Stimulated activated naive CD8-positive, alpha-beta T cell treated with anti-CD3 and anti-CD28 coated beads, Interleukin-15, Interleukin-2, amounts not matched to agents 100 ng/mL and 50 ng/mL, for 24 hours (primary cell): Measurements from ENCODE around the gene FGA.

Source experiments
- H3K27ac Mint-ChIP-seq: one replicate; pipeline ENCODE4 v1.8.0; 2021; ENCODE audit warnings: mild to moderate bottlenecking, mixed read lengths
- H3K27me3 Mint-ChIP-seq: one replicate; pipeline ENCODE4 v1.8.0; 2021; ENCODE audit warnings: mixed read lengths
- H3K36me3 Mint-ChIP-seq: one replicate; pipeline ENCODE4 v1.8.0; 2021; ENCODE audit warnings: low read depth, mixed read lengths
- H3K4me1 Mint-ChIP-seq: one replicate; pipeline ENCODE4 v1.8.0; 2021; ENCODE audit warnings: low read depth, mixed read lengths
- H3K4me3 Mint-ChIP-seq: one replicate; pipeline ENCODE4 v1.8.0; 2021; ENCODE audit warnings: mild to moderate bottlenecking, mixed read lengths
- H3K9me3 Mint-ChIP-seq: one replicate; pipeline ENCODE4 v1.8.0; 2021; ENCODE audit warnings: mixed read lengths

Gene FGA

DNA sequence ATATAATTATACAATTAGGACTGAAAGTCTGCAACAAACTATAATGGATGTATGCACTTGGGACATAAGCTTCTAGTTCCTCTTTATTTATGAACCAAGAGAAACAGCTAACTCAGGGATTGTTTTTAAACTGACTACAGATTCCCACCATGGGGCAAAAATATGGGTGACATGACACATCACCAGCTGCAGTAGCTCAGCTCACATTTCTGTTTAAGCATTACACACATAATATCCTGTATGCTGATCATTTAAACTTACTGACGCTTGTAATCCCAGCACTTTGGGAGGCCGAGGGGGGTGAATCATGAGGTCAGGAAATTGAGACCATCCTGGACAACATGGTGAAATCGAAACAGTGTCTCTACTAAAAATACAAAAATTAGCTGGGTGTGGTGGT is 16.2 kb downstream of the FGA start:
- Mint-ChIP-seq H3K27ac (no peak overlapping the region), H3K9me3 (no peaks in the 10 kb centered on the region), H3K36me3 (no peaks in the 10 kb centered on the region), H3K4me1 (no peaks in the 10 kb centered on the region), H3K27me3 (peaks cover 24% of the 10 kb centered on the region), H3K4me3 (no peak overlapping the region)

DNA sequence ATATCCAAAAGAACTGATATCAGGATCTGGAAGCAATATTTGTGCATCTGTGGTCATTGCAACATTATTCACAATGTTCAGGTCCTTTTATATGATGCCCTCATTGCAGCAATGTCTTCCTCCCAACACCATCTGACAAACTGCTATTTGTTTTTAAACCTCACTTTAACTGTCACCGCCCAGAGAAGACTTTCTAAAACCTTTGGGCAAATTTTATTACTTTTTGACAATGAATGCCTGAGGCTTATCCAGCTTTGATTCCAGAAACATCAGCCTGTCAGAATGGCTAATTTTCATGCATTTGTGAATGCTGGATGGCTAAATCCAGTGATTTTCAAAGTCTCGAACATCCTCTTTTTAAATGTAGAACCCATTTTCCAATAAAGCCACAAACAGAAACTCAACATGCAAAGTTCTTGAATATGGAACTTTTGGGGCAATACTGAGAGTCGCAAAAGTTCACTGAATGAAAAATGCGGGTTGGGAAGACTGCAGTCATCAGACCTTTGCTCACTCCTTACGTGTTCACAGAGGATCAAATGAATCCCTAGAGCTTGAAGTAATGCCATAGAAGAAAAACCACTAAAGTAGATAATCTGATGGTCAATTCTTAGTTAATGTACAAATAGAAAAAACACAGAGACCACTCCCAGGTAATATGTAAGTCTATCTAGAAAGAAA is 17.2 kb downstream of the FGA start:
- Mint-ChIP-seq H3K4me3 (no peak overlapping the region), H3K4me1 (no peaks in the 10 kb centered on the region), H3K9me3 (no peaks in the 10 kb centered on the region), H3K27ac (no peak overlapping the region), H3K36me3 (no peaks in the 10 kb centered on the region), H3K27me3 (peaks cover 19% of the 10 kb centered on the region)

DNA sequence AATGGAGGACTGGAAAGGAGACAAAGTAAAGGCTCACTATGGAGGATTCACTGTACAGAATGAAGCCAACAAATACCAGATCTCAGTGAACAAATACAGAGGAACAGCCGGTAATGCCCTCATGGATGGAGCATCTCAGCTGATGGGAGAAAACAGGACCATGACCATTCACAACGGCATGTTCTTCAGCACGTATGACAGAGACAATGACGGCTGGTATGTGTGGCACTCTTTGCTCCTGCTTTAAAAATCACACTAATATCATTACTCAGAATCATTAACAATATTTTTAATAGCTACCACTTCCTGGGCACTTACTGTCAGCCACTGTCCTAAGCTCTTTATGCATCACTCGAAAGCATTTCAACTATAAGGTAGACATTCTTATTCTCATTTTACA is 21.0 kb downstream of the FGA start:
- Mint-ChIP-seq H3K27ac (no peak overlapping the region), H3K36me3 (no peaks in the 10 kb centered on the region), H3K27me3 (peaks cover 3% of the 10 kb centered on the region), H3K4me3 (no peak overlapping the region), H3K9me3 (no peaks in the 10 kb centered on the region), H3K4me1 (no peaks in the 10 kb centered on the region)

GRCh38 chr4:154569028-154569427 is 21.5 kb downstream of the FGA start:
- Mint-ChIP-seq H3K4me3 (no peak overlapping the region), H3K36me3 (no peaks in the 10 kb centered on the region), H3K4me1 (no peaks in the 10 kb centered on the region), H3K9me3 (no peaks in the 10 kb centered on the region), H3K27ac (no peak overlapping the region), H3K27me3 (peaks cover 3% of the 10 kb centered on the region)

DNA sequence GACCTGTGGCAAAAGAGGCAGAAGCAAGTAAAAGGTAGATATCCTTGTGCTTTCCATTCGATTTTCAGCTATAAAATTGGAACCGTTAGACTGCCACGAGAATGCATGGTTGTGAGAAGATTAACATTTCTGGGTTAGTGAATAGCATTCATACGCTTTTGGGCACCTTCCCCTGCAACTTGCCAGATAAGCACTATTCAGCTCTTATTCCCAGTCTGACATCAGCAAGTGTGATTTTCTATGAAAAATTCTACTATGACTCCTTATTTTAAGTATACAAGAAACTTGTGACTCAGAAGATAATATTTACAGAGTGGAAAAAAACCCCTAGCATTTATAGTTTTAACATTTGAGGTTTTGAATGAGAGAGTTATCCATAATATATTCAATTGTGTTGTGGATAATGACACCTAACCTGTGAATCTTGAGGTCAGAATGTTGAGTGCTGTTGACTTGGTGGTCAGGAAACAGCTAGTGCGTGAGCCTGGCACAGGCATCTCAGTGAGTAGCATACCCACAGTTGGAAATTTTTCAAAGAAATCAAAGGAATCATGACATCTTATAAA is 23.8 kb downstream of the FGA start:
- no peaks in the 10 kb centered on the region for H3K9me3 Mint-ChIP-seq
- peaks cover 6% of the 10 kb centered on the region for H3K27me3 Mint-ChIP-seq
- H3K36me3 Mint-ChIP-seq, result no peaks in the 10 kb centered on the region
- H3K4me3 Mint-ChIP-seq, result no peak overlapping the region
- no peak overlapping the region for H3K27ac Mint-ChIP-seq
- H3K4me1 Mint-ChIP-seq, result no peaks in the 10 kb centered on the region

- no peak overlapping the region for H3K27ac Mint-ChIP-seq
- H3K9me3 Mint-ChIP-seq, result no peaks in the 10 kb centered on the region
- H3K4me3 Mint-ChIP-seq, result no peak overlapping the region
- peaks cover 10% of the 10 kb centered on the region for H3K27me3 Mint-ChIP-seq
- H3K36me3 Mint-ChIP-seq, result no peaks in the 10 kb centered on the region
- H3K4me1 Mint-ChIP-seq, result no peaks in the 10 kb centered on the region
These were observed 24.8 kb downstream of the FGA start for GRCh38 chr4:154565704-154566103.

GRCh38 chr4:154564311-154564710 is 26.2 kb downstream of the FGA start:
- H3K27ac Mint-ChIP-seq, result no peak overlapping the region
- no peaks in the 10 kb centered on the region for H3K9me3 Mint-ChIP-seq
- no peaks in the 10 kb centered on the region for H3K36me3 Mint-ChIP-seq
- peaks cover 12% of the 10 kb centered on the region for H3K27me3 Mint-ChIP-seq
- no peak overlapping the region for H3K4me3 Mint-ChIP-seq
- no peaks in the 10 kb centered on the region for H3K4me1 Mint-ChIP-seq

GRCh38 chr4:154562697-154563254 is 27.8 kb downstream of the FGA start, which contains the start of gene FGB:
TSS of gene FGB (plus strand) at chr4:154563011. CDS start at chr4:154563019, 8 bp downstream.
- H3K4me1 Mint-ChIP-seq, result no peaks in the 10 kb centered on the region
- peaks cover 15% of the 10 kb centered on the region for H3K27me3 Mint-ChIP-seq
- H3K27ac Mint-ChIP-seq, result no peak within 1 kb of the TSS
- no peak within 1 kb of the TSS for H3K4me3 Mint-ChIP-seq
- H3K36me3 Mint-ChIP-seq, result no peaks in the 10 kb centered on the region
- no peaks in the 10 kb centered on the region for H3K9me3 Mint-ChIP-seq

DNA sequence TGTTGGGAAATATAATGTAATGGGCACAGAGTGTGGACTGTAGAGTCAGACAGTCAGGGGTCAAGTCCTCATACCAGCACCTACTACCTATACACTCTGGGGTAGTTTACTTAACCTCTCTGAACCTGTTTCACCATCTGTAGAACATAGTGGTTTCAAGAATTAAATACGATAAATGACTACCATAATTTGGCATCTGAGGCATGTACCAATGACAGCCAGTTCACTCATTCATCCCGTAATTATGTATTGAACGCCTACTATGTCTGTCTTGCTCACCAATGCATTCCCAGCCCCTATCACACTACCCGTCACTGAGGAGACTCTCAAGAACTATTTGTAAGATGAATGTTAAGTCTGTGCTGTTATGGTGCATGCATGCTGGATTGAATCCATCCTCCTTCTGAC is 29.7 kb downstream of the FGA start:
- H3K27me3 Mint-ChIP-seq, result peaks cover 15% of the 10 kb centered on the region
- H3K36me3 Mint-ChIP-seq, result no peaks in the 10 kb centered on the region
- no peaks in the 10 kb centered on the region for H3K4me1 Mint-ChIP-seq
- H3K4me3 Mint-ChIP-seq, result no peak overlapping the region
- no peaks in the 10 kb centered on the region for H3K9me3 Mint-ChIP-seq
- H3K27ac Mint-ChIP-seq, result no peak overlapping the region

DNA sequence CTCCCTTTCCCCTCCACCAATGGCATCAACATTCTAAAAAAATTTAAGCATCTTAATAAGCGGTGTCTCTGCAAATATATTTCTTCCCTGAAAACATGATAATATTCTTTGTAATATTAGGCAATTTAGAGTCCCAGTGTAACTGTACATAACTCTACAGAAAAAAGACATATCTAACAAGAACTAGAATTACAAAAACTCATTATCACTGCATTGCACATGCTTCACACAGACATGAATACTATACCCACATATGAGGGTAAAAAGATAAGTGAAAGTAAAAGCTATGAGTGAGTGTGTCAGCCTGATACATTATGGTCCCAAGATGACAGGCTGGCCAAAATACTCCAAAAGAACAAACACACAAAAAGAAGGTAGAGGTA is 30.1 kb downstream of the FGA start:
- H3K27me3 Mint-ChIP-seq, result peaks cover 15% of the 10 kb centered on the region
- H3K9me3 Mint-ChIP-seq, result no peaks in the 10 kb centered on the region
- no peak overlapping the region for H3K4me3 Mint-ChIP-seq
- no peaks in the 10 kb centered on the region for H3K4me1 Mint-ChIP-seq
- H3K27ac Mint-ChIP-seq, result no peak overlapping the region
- H3K36me3 Mint-ChIP-seq, result no peaks in the 10 kb centered on the region

DNA sequence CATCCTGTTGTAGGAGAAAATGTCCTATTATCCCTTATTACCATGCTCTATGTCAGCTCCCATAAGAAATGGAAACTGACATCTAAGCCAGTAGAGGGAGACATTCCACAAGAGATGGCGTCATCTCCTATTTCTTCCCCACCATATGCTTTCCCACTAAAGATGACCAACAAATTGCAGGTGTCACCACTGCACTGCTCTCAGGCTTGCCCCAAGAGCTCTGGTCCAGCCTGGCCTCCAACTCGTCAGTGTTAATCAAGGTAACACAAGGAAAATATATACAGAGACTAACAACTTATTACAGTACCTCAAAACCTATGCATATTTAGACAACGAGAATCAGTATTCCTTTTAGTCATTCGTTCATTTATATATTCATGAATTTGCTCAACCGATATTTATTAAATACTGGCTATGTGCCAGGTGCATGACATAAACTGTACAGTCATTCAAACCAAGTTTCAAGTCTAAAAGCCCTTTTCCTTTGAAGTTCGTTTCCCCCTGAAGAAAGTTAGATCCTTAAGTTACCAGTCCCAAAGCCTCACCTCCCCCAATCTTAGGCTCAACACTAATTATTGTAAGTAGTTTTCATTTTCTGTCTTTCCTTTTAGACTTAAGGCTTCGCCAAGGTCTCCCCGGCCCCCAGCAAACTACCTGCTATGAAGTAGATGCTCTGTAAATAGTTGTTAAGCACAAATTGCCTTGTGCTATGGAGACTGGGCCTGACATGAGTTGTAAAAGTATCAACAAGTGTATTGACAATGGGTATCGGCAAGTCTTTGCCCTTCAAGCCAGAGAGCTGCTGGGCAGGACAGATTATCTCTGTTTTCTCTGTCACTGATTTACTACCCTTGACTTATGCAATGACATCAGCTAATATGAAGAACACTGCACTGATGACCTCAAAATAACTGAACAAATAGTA is 30.8 kb downstream of the FGA start:
- no peak overlapping the region for H3K4me3 Mint-ChIP-seq
- H3K9me3 Mint-ChIP-seq, result no peaks in the 10 kb centered on the region
- H3K36me3 Mint-ChIP-seq, result no peaks in the 10 kb centered on the region
- H3K27ac Mint-ChIP-seq, result no peak overlapping the region
- H3K27me3 Mint-ChIP-seq, result peaks cover 15% of the 10 kb centered on the region
- no peaks in the 10 kb centered on the region for H3K4me1 Mint-ChIP-seq

GRCh38 chr4:154559141-154559493 is 31.4 kb downstream of the FGA start:
- H3K36me3 Mint-ChIP-seq, result no peaks in the 10 kb centered on the region
- no peaks in the 10 kb centered on the region for H3K9me3 Mint-ChIP-seq
- no peak overlapping the region for H3K27ac Mint-ChIP-seq
- H3K4me3 Mint-ChIP-seq, result no peak overlapping the region
- H3K4me1 Mint-ChIP-seq, result no peaks in the 10 kb centered on the region
- peaks cover 15% of the 10 kb centered on the region for H3K27me3 Mint-ChIP-seq

DNA sequence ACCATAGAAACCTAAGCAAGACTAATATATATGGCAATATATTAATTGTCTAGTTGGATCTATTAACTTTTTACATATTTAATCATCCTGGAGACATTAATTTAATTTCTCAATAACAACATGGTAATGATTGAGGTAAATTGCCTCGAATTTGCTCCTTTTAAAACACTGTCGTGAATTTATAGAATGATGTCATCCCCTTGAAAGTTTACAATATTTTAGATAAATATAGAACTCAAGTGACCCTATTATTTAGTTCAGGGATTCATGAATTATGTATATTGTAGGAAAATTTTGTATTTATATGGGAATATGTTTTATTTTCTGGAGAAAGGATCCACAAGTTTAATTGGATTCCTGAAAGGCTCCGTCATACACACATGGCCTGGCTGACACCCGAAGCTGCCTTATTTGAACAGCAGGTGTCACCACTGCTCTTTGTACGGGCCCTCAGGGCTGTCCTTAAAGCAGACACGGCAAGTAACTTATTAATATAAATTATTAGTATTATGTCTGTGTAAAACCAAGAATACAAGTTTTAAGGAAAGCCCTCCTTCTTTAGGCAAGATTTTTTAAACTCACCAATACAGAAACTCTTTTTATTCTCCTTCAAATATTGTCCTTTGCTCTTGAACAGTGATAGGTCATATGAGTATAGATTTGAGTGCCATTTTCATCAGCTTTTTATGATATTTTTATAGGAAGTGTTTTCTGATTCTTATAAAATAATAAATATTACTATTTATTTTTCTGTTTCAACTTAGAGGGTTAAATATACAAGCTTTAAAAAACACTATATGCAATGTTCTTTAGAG is 38.5 kb downstream of the FGA start:
- H3K36me3 Mint-ChIP-seq, result peaks cover 15% of the 10 kb centered on the region
- no peaks in the 10 kb centered on the region for H3K27me3 Mint-ChIP-seq
- H3K9me3 Mint-ChIP-seq, result no peaks in the 10 kb centered on the region
- no peak overlapping the region for H3K4me3 Mint-ChIP-seq
- H3K27ac Mint-ChIP-seq, result no peak overlapping the region
- H3K4me1 Mint-ChIP-seq, result peaks cover 26% of the 10 kb centered on the region

- peaks cover 26% of the 10 kb centered on the region for H3K4me1 Mint-ChIP-seq
- no peaks in the 10 kb centered on the region for H3K27me3 Mint-ChIP-seq
- peaks cover 22% of the 10 kb centered on the region for H3K36me3 Mint-ChIP-seq
- peak within 1 kb of the TSS; percentile 92 for H3K27ac Mint-ChIP-seq
- no peaks in the 10 kb centered on the region for H3K9me3 Mint-ChIP-seq
- H3K4me3 Mint-ChIP-seq, result peak within 1 kb of the TSS; percentile 95
These were observed 40.4 kb downstream of the FGA start, which contains the start of gene PLRG1 for GRCh38 chr4:154549894-154550790. TSS of gene PLRG1 (minus strand) at chr4:154550400. CDS start at chr4:154550308, 92 bp downstream.
